Muscle of back (tissue), 11 donors: ENCODE measurements around the gene SCN5A. TPM values are rescaled to one million over a fixed set of nuclear protein-coding genes. Genes with fewer than 3 reads are reported as not detected.

Experiments
- DNase-seq, 3 donors: peaks; one replicate each; pipeline versions ENCODE4 v3.0.0 to v3.0.0-alpha.2; 2013
- polyA plus RNA-seq, 10 donors: library from polyadenylated mRNA; unstranded; fragments of 120-200 nt; gene quantifications; one replicate each; pipeline ENCODE4 v1.2.1, GENCODE V29; 2013; ENCODE audit not compliant: insufficient read length in 10 of 10

SCN5A gene
- polyA plus RNA-seq, 10 donors = 3.0 to 8.0 (median 4.7) TPM

GRCh38 chr3:38623539-38623938, 25.9 kb downstream of the SCN5A start:
- no peak for DNase-seq

- DNase-seq = no peak
These were observed 27.2 kb downstream of the SCN5A start for GRCh38 chr3:38622336-38622735.

- DNase-seq = no peak
These were observed 29.3 kb downstream of the SCN5A start for GRCh38 chr3:38620236-38620635.

DNA sequence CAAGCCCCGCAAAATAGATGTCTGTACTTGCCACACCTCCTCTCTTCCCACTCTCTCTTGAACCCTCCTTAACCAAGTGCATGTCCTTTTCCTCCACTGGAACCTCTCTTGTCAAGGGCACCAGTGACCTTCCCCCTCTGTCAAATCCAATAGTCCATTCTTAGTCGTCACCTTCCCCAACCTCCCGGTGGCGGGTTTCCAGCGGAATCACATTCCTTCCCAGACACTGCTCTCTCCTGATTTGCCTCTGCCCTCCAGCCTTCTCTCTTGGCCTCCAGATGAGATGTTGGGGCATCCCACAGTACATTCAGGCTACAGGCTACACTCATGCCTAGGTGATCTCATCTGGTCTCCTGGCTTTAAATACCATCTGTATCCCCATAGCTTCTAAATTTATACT, 31.1 kb downstream of the SCN5A start:
- DNase-seq = no peak

GRCh38 chr3:38617586-38617985, 31.9 kb downstream of the SCN5A start:
- DNase-seq = no peak

DNA sequence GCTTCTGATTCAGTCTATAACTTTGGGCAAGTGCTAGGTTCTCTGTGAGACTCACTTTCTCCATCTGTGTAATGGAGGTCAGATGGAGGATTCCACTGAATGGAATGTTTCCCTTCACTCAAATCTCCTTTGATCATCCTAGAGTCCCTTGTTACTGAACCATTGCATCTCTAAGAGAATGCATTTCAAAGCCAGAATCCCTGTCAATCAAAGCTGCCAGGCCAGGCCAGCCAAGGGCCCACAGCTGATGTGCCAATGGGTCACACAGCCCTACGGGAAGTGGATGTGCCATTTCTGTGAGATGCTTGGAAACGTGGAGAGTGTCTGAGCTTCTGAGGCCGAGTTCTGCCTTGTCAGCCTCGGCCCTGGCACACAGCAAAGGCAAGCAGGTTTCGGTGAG, 32.4 kb downstream of the SCN5A start:
- DNase-seq = no peak

- DNase-seq = no peak
These were observed 32.8 kb downstream of the SCN5A start for GRCh38 chr3:38616658-38617057.

DNA sequence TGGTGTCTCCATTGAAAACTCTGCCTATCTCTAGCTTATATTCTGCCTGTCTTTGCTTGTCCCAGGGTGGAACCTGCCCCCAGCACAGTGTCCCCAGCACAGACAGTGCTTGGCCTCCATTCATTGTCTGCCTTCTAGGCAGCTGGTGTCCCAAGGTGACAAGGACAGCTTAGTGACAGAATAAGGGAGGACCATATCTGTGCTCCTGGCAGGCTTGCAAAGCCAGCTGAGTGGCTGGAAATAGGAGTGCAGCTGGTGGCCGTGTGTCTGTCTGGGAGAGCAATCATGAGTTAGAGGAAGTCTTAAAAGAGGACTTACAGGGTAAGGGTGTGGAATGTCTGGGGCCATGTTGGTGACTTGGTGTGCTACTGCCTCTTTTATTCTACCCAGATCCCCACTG, 33.4 kb downstream of the SCN5A start:
- peak in 1 of 3 donors; percentile 8 for DNase-seq

DNA sequence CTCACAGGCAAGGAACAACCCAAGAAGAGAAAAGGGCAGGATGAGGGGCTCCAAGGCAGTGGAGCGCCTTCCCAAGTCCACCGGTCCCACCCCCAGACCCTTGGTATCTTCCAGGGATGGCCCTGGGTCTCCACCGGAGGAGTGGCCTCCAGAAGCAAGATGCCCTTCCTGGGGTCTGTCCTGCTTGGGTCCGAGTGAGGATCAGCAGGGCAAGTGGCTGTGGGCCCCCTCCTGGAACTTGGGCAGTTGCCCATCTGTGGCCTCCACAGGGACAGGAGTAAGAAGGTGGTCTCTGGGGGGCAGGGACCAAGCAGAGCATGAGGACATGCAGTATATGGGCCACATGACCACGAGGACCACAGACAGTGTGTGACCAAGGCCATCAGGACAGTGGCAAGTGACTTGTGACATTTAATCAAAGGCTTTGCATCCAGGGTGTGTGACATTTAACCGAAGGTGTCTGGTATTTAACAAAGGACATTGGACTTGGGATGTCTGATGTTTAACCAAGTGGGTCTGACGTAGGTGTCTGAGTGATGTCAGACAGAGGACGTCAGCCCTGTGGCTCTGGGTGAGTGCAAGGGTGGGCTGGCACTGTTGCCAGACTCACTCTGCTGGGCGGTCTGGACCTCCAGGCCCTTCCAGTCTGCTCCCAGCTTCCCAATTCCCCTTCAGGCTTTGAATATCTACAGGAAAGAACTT, 34.7 kb downstream of the SCN5A start:
- DNase-seq = no peak

DNA sequence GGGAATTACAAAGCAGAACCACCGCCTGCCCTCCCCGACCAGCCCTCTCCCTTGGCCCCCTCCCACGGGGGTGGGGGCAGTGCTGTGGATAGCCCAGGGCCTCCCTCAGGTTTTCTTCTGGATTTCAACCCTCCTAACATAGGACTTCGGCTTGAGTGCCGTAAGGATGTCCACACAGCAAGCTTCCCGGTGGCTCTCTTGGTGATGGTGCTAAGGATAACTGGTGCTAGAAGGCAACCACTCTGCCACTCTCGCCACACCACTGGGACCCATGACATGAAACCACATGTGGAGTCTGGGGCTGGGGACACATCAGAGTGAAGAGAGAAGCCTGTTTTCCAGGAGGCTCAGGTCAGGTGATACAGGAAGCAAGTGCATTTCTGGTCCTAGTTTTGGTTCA, 35.4 kb downstream of the SCN5A start:
- DNase-seq = no peak

- DNase-seq = no peak
These were observed 36.1 kb downstream of the SCN5A start for GRCh38 chr3:38613426-38613825.

- DNase-seq = no peak
These were observed 37.6 kb downstream of the SCN5A start for GRCh38 chr3:38611866-38612265.

DNA sequence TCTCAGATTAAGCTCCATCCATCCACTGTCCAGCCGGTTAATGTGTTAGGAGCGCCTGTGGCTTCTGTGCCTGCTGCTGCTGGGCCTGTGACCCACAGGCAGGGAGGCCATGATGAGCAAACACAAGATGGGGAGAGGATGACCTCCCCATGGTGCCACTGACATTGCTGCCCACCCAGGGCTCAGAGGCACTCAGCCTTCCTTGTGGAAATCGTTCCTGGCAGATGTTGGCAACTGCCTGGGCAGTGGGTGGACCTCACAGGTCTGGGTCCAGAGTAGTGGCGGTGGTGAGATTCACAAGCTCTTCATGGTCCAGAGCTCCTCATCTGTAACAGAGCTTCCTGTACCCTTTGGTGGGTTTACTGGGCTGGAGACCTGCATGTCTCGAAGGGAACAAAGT, 38.6 kb downstream of the SCN5A start:
- DNase-seq = no peak

DNA sequence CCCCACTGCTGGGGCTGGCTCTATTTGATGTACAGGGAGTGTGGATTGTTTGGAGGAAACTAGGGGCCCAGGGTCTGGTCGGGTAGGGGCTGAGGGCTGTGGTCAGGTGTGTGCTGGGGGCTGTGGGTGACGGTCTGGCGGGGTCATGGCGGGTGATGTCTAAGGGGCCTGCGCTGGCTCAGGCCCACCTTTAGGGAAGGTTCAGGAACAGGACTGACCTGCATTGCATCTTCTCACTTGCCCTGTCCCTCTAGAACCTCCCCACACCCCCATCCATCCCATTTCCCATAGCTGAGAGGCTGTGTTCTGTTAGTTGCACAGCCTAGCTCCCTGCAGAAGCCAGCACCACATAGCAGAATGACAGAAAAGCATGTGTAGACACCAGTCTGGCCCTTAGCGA, 39.1 kb downstream of the SCN5A start:
- DNase-seq = no peak

DNA sequence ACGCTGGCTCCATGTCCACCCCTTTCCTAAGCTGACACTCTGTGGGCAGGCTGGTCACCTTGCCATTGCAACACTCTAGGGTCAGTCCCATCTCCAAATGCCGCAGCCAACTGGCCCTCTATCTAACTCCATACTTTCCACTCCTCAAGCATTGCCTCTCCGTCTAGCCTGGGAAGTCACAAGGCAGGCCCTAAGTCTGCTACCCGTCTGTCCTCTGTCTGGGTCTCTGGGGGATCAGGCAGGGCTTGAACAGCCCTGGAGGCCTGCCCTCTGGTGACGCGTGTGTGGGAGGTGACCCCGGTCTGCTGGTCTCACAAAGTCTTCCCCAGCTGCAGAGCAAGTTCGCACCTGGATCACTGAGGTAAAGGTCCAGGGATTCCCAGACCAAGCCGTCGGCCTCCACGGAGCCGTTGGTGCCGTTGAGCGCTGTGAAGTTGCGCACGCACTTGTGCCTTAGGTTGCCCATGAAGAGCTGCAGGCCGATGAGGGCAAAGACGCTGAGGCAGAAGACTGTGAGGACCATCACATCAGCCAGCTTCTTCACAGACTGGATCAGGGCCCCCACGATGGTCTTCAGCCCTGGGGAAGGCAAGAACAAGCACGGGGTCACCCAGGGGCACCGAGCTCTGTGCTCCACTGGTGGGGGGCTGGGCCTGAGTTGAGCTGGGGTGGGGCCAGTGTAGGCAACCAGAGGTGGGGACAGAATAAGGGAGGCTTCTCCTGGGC, 39.9 kb downstream of the SCN5A start:
- no peak for DNase-seq

- no peak for DNase-seq
These were observed 40.5 kb downstream of the SCN5A start for GRCh38 chr3:38608961-38609360.

DNA sequence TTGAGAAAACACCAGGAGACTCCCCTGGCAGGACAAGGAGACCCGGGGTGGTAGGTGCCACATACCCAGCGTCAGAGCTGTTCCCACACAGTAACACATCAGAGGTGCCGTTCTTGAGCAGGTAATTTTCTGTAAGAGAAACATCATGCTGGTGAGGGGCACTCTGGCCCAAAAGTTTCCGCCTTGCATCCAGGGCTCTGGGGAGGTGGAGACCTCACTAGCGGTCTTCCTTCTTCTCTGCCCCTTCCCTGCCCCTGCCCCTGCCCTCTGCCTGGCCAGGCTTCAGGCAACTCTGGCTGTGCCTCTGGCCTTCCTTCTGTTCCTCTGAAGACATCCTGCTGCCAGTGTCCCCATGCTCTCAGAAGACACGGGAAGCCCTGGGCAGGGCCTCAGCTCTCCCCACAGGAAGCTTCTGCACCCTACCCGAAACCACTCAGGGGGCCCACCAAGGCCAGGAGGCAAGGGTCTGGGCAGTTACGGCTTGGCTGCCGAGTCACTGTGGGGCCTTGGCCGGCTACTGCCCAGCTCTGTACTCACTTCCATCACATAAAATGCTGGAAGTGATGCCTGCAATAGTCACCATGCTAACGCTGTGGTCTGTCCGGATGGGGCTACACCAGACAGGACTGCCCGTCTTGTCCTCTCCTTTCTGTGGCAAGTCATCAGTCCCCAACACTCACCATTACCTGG, 41.3 kb downstream of the SCN5A start:
- no peak for DNase-seq

GRCh38 chr3:38606561-38606960, 42.9 kb downstream of the SCN5A start:
- DNase-seq = no peak

DNA sequence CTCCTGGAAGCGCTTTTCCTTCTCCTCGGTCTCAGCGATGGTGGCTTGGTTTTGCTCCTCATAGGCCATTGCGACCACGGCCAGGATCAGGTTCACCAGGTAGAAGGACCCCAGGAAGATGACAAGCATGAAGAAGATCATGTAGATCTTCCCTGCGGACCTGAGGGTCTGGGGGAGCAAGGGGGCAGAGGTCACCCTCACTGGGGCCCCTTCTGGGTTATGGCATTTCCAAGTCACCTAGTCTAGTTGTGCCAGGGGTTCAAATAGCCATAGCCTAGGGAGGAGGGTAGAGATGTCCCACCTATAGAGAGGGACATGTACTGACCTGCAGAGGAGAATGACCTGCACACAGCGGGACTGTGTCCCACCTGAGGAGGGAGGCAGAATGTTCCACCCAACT, 43.5 kb downstream of the SCN5A start:
- DNase-seq = no peak

GRCh38 chr3:38604246-38604645, 45.2 kb downstream of the SCN5A start:
- no peak for DNase-seq

- no peak for DNase-seq
These were observed 45.8 kb downstream of the SCN5A start for GRCh38 chr3:38603731-38604131.

- DNase-seq = no peak
These were observed 46.8 kb downstream of the SCN5A start for GRCh38 chr3:38602576-38603250.
